Measurements from ENCODE around the gene LIN7A.
"Not testable (repeated sequence)": the region's sequence is repeated elsewhere in the genome, so short reads cannot be mapped to it uniquely, and the experiment has no call there.

LIN7A gene

DNA sequence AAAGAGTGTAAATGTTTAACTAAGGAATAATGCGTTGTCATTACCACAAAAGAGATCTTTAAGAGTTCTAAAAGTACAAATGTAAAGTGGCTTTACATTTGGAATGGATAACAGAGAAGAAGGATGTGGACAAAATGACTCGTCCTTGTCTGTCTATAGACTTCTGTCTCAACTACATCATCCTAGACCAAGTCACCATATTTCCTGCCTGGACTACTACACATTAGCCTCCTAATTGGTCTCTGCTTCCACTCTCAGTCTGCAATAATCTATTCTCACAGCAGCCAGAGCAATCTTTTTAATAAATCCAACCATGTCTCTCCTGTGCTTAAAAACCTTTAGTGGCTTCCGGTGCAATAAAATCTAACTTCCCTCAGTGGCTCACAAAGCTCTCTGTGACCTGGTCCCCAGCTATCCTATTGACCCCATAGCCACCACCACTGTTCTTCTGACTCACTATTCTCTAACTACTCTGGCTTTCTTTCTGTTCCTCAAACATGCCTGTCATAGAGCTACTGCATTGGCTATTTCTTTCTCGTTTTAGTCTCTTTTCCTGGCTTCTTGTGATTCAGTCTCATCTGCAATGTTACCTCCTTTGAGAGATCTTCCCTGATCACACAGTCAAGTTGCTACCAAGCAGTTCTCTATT is 130.0 kb downstream of the LIN7A start:
- no peak overlapping the region for H3K4me3 ChIP-seq (ENCODE audit: low read length)
- no peak overlapping the region for H3K9ac ChIP-seq (ENCODE audit: low read length)
- H3K4me1 ChIP-seq (ENCODE audit: control insufficient read depth, insufficient read depth, low read length), result no peaks in the 10 kb centered on the region
- H3K9me3 ChIP-seq (ENCODE audit: control insufficient read depth, low read length), result no peaks in the 10 kb centered on the region
- no peak for DNase-seq (ENCODE audit: low read depth)
- no peaks in the 10 kb centered on the region for H3K36me3 ChIP-seq (ENCODE audit: control insufficient read depth, insufficient read depth, low read length, severe bottlenecking)
- no peaks in the 10 kb centered on the region for H3K27me3 ChIP-seq (replicated peaks; ENCODE audit: control insufficient read depth, insufficient read depth, low read length)

DNA sequence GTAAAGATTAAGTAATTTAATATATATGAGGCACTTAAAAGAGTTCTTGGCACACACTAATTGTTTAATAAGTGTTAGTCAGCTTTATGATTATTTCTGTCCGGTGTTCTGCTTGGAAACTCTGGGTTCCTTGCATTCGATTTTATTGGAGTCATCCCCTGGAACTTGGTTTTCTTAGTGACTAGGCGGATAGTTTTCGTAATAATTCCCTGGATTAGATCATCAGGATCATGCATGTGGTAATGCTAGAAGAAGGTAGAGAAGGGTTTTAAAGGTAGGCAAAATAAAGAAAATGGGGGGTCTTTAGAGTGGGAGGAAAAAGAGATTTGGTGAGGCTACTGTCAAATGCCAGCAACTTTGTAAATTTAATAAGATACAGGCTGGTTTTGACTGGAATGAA is 132.6 kb downstream of the LIN7A start:
- no peak overlapping the region for H3K9ac ChIP-seq (ENCODE audit: low read length)
- H3K9me3 ChIP-seq (ENCODE audit: control insufficient read depth, low read length), result no peaks in the 10 kb centered on the region
- no peak overlapping the region for H3K4me3 ChIP-seq (ENCODE audit: low read length)
- H3K4me1 ChIP-seq (ENCODE audit: control insufficient read depth, insufficient read depth, low read length), result no peaks in the 10 kb centered on the region
- H3K36me3 ChIP-seq (ENCODE audit: control insufficient read depth, insufficient read depth, low read length, severe bottlenecking), result no peaks in the 10 kb centered on the region
- H3K27me3 ChIP-seq (replicated peaks; ENCODE audit: control insufficient read depth, insufficient read depth, low read length), result no peaks in the 10 kb centered on the region
- DNase-seq (ENCODE audit: low read depth), result no peak

- H3K36me3 ChIP-seq (ENCODE audit: control insufficient read depth, insufficient read depth, low read length, severe bottlenecking), result no peaks in the 10 kb centered on the region
- no peaks in the 10 kb centered on the region for H3K27me3 ChIP-seq (replicated peaks; ENCODE audit: control insufficient read depth, insufficient read depth, low read length)
- H3K9ac ChIP-seq (ENCODE audit: low read length), result no peak overlapping the region
- DNase-seq (ENCODE audit: low read depth), result no peak
- H3K9me3 ChIP-seq (ENCODE audit: control insufficient read depth, low read length), result no peaks in the 10 kb centered on the region
- H3K4me1 ChIP-seq (ENCODE audit: control insufficient read depth, insufficient read depth, low read length), result no peaks in the 10 kb centered on the region
- H3K4me3 ChIP-seq (ENCODE audit: low read length), result no peak overlapping the region
Observed at GRCh38 chr12:80802652-80803400, 134.9 kb downstream of the LIN7A start.

- Histone ChIP-seq H3K9me3 (ENCODE audit: control insufficient read depth, low read length) (no peaks in the 10 kb centered on the region), H3K27me3 (replicated peaks; ENCODE audit: control insufficient read depth, insufficient read depth, low read length) (no peaks in the 10 kb centered on the region), H3K4me1 (ENCODE audit: control insufficient read depth, insufficient read depth, low read length) (no peaks in the 10 kb centered on the region), H3K9ac (ENCODE audit: low read length) (no peak overlapping the region), H3K36me3 (ENCODE audit: control insufficient read depth, insufficient read depth, low read length, severe bottlenecking) (no peaks in the 10 kb centered on the region), H3K4me3 (ENCODE audit: low read length) (no peak overlapping the region)
- DNase-seq (ENCODE audit: low read depth), result no peak
Observed at GRCh38 chr12:80798281-80798680, 139.5 kb downstream of the LIN7A start.

DNA sequence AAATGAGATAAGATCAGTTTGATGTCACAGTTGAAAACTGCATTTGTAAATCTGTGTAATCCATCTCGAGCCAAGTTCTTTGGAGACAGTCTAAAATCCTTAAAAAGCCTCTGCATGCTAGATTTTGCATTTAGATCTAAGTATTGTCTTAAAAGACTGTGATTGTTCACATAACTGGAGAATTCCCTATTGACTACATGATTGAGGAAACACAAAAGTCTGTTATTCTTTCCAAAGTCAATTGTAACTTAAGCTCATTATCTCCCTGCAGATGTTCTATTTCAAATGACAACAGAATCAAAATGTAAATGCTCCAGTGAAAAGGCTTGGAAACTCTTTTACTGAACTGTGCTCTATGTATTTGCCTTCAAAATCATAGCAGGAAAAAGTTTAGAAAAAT is 143.2 kb downstream of the LIN7A start:
- no peak overlapping the region for H3K9ac ChIP-seq (ENCODE audit: low read length)
- DNase-seq (ENCODE audit: low read depth), result peak; percentile 63
- H3K4me3 ChIP-seq (ENCODE audit: low read length), result no peak overlapping the region
- H3K36me3 ChIP-seq (ENCODE audit: control insufficient read depth, insufficient read depth, low read length, severe bottlenecking), result no peaks in the 10 kb centered on the region
- no peaks in the 10 kb centered on the region for H3K27me3 ChIP-seq (replicated peaks; ENCODE audit: control insufficient read depth, insufficient read depth, low read length)
- H3K4me1 ChIP-seq (ENCODE audit: control insufficient read depth, insufficient read depth, low read length), result no peaks in the 10 kb centered on the region
- no peaks in the 10 kb centered on the region for H3K9me3 ChIP-seq (ENCODE audit: control insufficient read depth, low read length)

DNA sequence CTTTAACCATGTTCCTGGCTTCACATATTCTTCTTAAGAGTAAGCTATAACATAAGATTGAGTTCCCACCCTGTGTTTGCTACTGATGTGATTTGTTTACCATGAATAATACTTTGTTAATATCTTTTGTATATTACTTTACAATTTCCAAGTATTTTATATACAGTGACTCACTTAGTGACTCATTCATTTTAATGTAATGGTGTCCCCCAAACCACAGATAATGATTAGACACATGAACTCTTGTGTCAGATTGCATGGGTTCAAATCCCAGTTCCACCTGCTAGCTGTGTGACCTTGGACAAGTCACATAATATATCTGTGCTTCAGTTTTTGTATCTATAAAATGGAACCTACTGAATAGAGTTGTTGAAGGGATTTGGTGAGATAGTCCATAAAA is 144.9 kb downstream of the LIN7A start:
- Histone ChIP-seq H3K9me3 (ENCODE audit: control insufficient read depth, low read length) (no peaks in the 10 kb centered on the region), H3K4me1 (ENCODE audit: control insufficient read depth, insufficient read depth, low read length) (no peaks in the 10 kb centered on the region), H3K9ac (ENCODE audit: low read length) (no peak overlapping the region), H3K36me3 (ENCODE audit: control insufficient read depth, insufficient read depth, low read length, severe bottlenecking) (no peaks in the 10 kb centered on the region), H3K27me3 (replicated peaks; ENCODE audit: control insufficient read depth, insufficient read depth, low read length) (no peaks in the 10 kb centered on the region), H3K4me3 (ENCODE audit: low read length) (no peak overlapping the region)
- no peak for DNase-seq (ENCODE audit: low read depth)

GRCh38 chr12:80791863-80792262 is 145.9 kb downstream of the LIN7A start:
- H3K36me3 ChIP-seq (ENCODE audit: control insufficient read depth, insufficient read depth, low read length, severe bottlenecking), result no peaks in the 10 kb centered on the region
- H3K9me3 ChIP-seq (ENCODE audit: control insufficient read depth, low read length), result no peaks in the 10 kb centered on the region
- no peaks in the 10 kb centered on the region for H3K27me3 ChIP-seq (replicated peaks; ENCODE audit: control insufficient read depth, insufficient read depth, low read length)
- DNase-seq (ENCODE audit: low read depth), result no peak
- no peaks in the 10 kb centered on the region for H3K4me1 ChIP-seq (ENCODE audit: control insufficient read depth, insufficient read depth, low read length)
- no peak overlapping the region for H3K9ac ChIP-seq (ENCODE audit: low read length)
- H3K4me3 ChIP-seq (ENCODE audit: low read length), result no peak overlapping the region

DNA sequence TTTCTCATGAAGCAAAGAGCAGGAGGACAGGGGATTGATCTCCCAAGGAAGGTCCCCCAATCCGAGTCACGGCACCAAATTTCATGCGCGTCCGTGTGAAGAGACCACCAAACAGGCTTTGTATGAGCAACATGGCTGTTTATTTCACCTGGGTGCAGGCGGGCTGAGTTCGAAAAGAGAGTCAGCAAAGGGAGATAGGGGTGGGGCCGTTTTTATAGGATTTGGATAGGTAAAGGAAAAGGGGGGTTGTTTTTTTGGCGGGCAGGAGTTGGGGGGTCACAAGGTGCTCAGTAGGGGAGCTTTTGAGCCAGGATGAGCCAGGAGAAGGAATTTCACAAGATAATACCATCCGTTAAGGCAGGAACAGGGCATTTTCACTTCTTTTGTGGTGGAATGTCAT is 149.3 kb downstream of the LIN7A start:
- H3K4me1 ChIP-seq (ENCODE audit: control insufficient read depth, insufficient read depth, low read length); H3K9me3 ChIP-seq (ENCODE audit: control insufficient read depth, low read length); H3K36me3 ChIP-seq (ENCODE audit: control insufficient read depth, insufficient read depth, low read length, severe bottlenecking); H3K9ac ChIP-seq (ENCODE audit: low read length); DNase-seq (ENCODE audit: low read depth); H3K4me3 ChIP-seq (ENCODE audit: low read length); H3K27me3 ChIP-seq (replicated peaks; ENCODE audit: control insufficient read depth, insufficient read depth, low read length): not testable (repeated sequence)

- not testable (repeated sequence) for H3K9ac ChIP-seq (ENCODE audit: low read length); H3K36me3 ChIP-seq (ENCODE audit: control insufficient read depth, insufficient read depth, low read length, severe bottlenecking); H3K27me3 ChIP-seq (replicated peaks; ENCODE audit: control insufficient read depth, insufficient read depth, low read length); H3K9me3 ChIP-seq (ENCODE audit: control insufficient read depth, low read length); DNase-seq (ENCODE audit: low read depth); H3K4me1 ChIP-seq (ENCODE audit: control insufficient read depth, insufficient read depth, low read length); H3K4me3 ChIP-seq (ENCODE audit: low read length)
Observed at GRCh38 chr12:80782963-80783470, 154.7 kb downstream of the LIN7A start.

- no peak for DNase-seq (ENCODE audit: low read depth)
- peaks cover 23% of the 10 kb centered on the region for H3K4me1 ChIP-seq (ENCODE audit: control insufficient read depth, insufficient read depth, low read length)
- no peaks in the 10 kb centered on the region for H3K36me3 ChIP-seq (ENCODE audit: control insufficient read depth, insufficient read depth, low read length, severe bottlenecking)
- H3K27me3 ChIP-seq (replicated peaks; ENCODE audit: control insufficient read depth, insufficient read depth, low read length), result no peaks in the 10 kb centered on the region
- H3K4me3 ChIP-seq (ENCODE audit: low read length), result no peak overlapping the region
- no peak overlapping the region for H3K9ac ChIP-seq (ENCODE audit: low read length)
- H3K9me3 ChIP-seq (ENCODE audit: control insufficient read depth, low read length), result no peaks in the 10 kb centered on the region
Observed at GRCh38 chr12:80781313-80781712, 156.4 kb downstream of the LIN7A start.

GRCh38 chr12:80780746-80781145 is 157.0 kb downstream of the LIN7A start:
- no peaks in the 10 kb centered on the region for H3K36me3 ChIP-seq (ENCODE audit: control insufficient read depth, insufficient read depth, low read length, severe bottlenecking)
- H3K9me3 ChIP-seq (ENCODE audit: control insufficient read depth, low read length), result no peaks in the 10 kb centered on the region
- no peak overlapping the region for H3K4me3 ChIP-seq (ENCODE audit: low read length)
- H3K9ac ChIP-seq (ENCODE audit: low read length), result no peak overlapping the region
- no peak for DNase-seq (ENCODE audit: low read depth)
- H3K4me1 ChIP-seq (ENCODE audit: control insufficient read depth, insufficient read depth, low read length), result peaks cover 23% of the 10 kb centered on the region
- no peaks in the 10 kb centered on the region for H3K27me3 ChIP-seq (replicated peaks; ENCODE audit: control insufficient read depth, insufficient read depth, low read length)
